GM21381 (cell line): ENCODE measurements around the gene RTP3.
"Not testable (repeated sequence)": the region's sequence is repeated elsewhere in the genome, so short reads cannot be mapped to it uniquely, and the experiment has no call there.

ENCODE experiments used
- ATAC-seq: cut with Tn5 transposase; IDR thresholded peaks from one replicate; pipeline ENCODE4 v1.9.1; 2021; ENCODE audit warnings: mild to moderate bottlenecking, moderate library complexity; ENCODE audit not compliant: unreplicated experiment

RTP3 gene

DNA sequence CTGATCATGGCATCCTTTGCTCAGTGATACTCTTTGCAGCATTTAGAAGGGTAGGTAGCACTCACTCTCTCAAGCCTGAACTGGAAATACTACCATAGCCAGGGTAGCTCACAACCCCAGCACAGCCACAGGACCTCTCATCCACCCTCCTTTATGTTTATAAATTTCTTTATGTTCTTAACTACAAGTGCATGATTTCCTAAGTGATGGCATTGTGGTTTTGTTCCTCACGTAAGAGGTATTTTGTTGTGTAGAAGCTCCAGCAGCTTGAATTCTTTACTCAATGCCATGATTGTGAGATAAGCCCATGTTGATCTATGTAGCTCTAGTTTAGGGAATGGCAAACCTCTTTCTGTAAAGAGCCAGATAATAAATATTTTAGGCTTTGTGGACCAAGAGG, 7.9 kb upstream of the RTP3 start:
- ATAC-seq, result no peak

DNA sequence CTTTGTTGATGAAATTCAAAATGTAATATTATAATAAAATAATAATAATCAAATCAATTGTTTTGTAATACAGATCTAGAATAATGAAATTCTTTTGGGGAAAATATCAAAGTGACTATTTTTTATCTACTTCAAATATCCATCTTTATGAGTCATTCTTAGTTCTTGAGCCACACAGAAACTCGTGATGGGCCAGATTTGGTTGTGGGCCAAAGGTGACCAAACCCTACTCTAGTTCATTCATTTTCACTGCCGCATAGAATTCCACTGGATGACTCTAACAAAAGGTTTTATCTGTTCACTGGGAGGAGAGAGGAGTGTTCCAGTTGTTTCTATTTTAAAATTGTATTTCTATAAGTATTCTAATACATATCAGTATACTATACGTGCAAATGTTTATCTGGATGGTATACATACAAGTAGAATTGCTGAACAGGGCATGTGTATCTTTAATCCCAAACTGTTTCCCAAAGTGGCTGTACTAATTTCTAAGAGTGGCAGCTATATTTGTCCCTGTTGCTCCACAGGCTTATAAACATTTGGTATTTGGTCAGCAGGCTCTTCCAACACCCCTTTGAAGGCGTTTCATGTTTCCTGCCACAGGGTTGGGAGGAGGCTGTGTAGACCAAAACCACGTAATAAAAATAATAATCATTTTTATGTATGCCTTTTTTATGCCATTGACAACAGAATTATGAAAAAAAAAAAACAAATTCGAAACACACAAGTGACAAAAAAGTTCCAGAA, 7.3 kb upstream of the RTP3 start:
- no peak for ATAC-seq

DNA sequence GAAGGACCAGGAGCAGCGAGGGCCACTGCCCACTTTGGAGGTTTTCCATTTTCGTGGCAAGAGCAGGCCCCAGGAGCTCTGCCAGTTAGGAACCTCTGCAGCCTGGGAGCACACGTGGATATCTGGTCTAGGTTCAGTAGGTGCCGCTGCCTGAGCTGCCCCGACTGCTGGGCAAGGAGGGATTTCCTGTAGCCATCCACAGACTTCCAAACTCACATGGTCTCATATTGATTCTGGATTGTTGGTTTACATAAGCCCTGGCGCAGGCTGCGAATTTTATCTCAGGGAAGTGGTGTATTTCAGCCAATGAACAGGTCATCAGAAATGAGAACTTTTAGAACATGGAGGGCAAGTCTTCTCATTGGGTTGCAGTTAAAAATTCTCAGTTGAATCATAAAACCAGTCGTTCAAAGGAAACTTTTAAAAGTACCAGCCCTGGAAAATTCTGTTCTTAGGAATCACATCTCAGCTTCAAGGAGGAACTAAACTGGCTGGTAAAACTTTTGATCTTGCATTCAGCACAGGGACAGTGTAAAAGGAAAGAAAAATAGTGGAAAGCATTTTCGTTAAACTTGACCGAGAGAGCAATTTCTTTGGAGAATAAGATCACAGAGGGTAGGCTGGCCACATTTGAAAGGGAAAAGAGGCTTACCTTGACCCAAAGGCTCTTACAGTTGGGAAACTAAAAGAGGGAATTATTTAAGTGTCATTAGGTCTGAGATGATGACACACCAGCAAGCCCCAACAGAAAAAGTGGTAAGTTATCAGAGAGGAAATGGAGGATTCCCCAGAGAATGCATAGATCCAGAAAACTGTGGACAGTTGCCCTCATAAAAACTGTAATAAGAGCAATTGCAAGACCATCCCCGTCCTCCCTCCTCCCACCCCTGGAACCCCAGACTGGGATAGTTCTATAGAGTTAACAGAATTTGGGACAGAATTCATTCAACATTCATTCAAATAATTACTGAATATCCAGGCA, 6.4 kb upstream of the RTP3 start:
- no peak for ATAC-seq

DNA sequence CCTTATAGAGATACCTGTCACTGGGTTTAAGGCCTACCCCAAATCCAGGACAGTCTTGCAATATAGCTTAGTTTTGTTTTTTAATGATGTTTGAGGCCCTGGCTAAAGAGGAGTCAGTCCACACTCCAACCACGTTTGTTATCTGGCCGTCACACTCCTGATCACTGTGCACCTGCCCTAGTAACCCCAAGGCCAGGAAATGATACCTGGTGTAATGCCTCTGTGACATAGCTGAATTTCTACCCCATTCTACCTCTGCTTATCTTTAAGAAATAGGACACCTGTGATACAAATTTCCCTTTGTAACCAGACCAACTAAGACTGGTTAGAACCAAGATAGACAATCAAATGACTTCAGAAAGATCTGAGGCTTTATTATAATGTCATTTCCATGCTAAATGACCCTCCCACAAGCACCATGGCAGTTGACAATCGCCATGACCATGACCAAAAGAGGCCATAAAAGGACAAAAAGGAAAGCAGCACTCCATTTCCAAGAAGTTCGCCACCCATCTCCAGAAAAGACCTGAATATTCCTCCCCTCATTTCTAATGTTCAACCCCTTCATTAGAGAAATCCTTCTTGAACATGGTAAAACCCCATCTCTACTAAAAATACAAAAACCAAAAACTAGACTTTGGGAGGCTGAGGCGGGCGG, 4.8 kb upstream of the RTP3 start:
- no peak for ATAC-seq

DNA sequence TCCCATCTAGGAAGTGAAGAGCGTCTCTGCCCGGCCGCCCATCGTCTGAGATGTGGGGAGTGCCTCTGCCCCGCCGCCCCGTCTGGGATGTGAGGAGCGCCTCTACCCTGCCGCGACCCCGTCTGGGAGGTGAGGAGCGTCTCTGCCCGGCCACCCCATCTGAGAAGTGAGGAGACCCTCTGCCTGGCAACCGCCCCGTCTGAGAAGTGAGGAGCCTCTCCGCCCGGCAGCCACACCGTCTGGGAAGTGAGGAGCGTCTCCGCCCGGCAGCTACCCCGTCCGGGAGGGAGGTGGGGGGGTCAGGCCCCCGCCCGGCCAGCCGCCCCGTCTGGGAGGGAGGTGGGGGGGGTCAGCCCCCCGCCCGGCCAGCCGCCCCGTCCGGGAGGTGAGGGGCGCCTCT, 3.3 kb upstream of the RTP3 start:
- not testable (repeated sequence) for ATAC-seq

DNA sequence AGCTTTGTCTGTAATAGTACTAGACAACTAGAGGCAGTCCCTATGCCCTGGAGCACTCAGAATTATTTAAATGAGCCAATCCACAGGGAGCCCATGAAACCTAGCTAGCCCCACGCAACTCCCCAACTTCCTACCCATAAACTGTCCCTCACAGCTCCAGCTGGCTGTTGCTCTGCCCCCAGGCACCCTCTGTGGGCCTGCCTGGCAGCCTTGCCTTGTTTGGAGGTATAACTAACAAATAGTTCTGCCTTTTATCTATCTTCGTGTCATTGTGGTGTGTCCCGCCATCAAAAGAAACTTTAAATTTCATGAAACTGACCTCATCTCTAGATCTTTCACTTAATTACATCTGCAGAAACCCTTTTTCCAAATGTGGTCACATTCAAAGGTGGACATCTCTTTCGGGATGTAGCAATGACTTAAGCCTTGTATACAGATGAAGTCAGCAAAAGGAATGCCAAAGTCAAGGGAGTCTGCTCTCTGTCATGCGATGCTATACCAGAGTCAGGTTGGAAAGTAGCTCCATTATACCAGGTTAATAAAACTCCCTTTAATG, 1.8 kb upstream of the RTP3 start:
- ATAC-seq, result no peak

DNA sequence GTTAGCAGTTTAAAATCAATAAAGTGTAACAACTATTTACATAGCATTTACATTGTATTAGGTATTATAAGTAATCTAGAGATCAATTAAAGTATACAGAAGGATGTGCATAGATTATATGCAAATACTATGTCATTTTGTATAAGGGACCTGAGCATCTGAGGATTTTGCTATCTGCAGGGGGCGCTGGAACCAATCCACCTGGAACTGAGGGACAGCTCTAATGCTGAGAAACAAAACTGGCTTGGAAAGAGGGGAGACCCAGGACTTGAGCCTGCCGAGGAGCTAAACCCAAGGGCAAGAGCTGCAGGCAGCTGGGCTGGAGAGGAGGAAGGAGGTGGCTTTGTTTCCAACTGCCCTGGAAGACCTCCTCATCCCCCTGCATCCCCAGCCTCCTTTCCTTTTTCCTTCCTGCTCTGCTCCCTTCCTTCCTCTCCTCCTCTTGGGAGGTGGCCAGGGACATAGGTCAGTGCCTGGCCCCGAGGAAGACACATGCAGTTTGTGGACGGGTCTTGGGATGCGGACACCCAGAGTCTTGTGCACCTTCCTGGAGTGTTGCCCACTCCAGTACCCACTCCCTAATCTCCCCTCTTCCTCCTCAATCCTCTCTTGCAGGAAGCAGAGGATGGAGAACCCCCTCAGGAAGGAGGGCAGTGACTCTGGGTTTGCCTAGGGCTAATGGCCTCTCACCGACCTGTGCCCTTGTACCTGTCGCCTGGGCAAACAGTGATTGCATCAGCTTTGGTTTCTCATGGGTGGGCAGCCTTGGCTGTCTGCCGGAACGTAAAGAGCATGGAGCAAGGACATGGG, 825 bp upstream of the RTP3 start:
- ATAC-seq, result no peak

DNA sequence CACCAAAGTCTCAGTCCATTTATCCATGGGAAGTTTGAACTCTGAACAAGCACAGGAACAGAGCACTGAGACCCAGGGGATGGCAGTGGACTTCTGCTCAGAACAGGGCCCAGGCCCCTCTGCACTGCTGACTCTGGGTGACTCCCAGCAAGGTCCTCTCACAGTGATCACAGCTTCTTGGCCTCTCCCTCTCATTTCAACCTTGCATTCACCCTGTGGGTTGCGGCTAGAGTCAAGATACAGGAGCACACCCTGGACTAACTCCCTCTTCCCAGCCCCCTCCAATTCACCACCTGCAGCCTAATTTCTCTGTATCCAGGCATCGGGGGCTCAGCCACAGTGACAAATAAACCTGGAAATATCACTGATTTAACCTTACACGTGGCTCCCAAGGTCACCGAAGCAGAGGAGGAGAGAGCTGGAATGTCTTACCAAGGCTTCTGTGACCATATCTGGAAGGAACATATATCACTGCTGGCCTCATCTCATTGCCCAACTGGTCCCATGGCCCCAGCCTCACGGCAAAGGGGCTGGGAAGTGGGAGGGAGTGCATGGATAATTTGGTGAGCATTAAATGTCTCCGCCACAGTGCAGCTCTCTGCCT, 1.2 kb downstream of the RTP3 start:
- no peak for ATAC-seq

DNA sequence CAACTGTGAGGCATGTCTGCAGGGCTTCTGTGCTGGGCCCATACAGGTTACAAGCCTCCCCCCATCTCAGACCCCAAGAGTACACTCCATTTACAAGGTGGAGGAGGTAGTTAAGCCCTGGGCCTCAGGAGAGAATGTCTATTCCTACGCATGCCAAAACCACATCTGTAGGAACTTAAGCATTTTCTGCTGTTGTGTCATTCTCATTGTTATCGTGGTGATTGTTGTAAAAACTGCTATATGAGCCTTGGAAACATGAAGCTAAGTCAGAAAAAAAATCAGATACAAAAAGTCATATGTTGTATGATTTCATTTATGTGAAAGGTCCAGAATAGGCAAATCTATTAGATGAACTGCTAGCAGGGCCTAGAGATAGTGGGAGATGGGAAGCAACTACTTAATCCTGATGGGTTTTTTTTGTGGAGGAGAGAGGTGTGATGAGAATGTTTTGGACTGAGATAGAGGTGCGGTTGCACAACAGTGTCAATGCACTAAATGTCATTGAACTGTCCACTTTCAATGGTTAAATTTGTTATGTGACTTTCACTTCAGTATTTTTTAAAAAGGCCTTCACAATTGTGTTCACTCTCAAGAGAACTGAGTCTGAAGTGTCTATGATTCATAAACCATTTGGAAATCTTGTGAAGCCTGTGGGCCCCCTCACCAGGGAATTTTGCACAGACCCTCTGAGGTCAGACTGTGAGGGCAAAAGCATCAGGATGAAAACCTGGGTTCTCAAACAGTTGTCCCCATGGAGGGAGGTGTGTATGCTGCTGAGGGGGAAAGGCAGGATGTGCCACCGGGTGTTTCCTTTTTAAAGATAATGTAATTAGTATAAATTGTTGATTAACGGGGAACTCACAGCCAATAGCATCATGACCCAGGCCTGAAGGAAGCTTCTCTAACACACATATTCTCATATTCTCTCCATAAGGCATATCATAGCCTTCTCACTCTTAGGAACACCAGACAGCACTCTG, 3.2 kb downstream of the RTP3 start:
- no peak for ATAC-seq

DNA sequence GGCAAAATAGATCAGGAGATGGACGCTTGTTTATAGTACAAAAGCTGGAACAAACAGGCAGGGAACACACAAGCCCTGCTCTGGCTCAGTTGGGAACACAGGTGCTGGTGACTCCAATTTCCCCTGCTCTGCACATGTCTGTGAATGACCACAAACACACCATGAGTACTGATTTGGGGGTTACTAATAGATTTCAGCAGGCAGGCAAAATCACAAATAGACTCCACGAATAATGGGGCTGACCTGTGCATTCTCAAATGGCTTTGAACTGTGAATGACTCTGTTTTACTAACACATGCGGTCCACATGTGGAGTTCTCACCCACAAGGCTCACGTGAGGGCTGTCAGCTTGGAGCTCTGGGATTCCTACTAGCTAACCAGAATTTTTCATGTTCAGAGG, 3.9 kb downstream of the RTP3 start:
- ATAC-seq, result no peak

DNA sequence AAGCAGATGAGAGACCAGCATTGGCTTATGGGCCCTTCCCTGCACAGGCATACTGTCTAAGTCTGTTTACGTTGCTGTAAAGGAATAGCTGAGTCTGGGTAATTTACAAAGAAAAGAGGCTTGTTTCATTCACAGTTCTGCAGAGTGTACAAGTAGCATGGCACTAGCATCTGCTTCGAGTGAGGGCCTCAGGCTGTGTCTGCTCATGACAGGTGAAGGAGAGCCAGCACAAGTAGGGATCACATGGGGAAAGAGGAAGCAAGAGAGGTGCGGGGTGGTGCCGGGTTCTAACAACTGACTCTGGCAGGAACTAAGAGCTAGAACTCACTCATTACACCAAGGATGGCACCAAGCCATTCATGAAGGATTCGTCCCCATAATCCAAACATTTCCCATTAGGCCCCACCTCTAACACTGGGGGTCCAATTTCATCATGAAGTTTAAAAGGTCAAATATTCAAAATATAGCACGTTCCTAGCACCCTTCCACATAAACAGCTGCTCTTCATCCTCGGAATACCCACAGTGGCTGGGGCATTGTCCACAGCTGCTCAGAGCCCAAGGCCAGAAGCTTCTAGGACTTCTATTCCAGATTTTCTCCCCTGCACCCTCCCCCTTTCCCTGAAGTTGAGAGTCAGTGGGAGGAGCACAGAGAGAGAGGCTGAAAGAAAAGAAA, 5.6 kb downstream of the RTP3 start:
- no peak for ATAC-seq

DNA sequence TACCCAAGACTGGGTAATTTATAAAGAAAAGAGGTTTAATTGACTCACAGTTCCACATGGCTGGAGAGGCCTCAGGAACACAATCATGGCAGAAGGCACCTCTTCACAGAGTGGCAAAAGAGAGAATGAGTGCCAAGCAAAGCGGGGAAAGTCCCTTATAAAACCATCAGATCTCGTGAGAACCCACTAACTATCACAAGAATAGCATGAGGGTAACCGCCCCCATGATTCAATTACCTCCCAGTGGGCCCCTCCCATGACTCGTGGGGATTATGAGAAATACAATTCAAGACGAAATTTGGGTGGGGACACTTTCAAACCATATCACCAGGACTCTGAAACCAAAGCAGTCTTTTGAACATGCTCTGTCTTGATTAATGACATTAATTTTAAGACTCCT, 7.0 kb downstream of the RTP3 start:
- no peak for ATAC-seq

DNA sequence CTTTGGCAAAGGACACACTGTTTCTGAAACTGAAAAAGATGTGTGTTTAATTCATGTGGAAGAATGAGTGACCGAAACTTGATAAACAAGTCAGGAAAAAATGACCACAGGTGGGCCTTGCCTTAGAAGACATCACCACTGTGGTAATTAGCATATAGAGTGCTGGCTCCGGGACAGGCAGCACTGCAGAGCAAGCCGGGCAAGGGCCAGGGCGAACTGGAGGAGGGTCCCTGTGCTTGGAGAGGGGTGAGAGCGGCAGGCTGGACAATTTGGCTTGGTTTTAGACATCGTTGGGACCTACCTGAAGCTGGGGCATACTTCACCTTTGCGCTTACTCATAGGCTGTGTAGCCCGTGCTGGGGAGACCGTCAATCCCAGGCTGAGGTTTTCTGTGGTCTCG, 8.2 kb downstream of the RTP3 start:
- ATAC-seq, result no peak

DNA sequence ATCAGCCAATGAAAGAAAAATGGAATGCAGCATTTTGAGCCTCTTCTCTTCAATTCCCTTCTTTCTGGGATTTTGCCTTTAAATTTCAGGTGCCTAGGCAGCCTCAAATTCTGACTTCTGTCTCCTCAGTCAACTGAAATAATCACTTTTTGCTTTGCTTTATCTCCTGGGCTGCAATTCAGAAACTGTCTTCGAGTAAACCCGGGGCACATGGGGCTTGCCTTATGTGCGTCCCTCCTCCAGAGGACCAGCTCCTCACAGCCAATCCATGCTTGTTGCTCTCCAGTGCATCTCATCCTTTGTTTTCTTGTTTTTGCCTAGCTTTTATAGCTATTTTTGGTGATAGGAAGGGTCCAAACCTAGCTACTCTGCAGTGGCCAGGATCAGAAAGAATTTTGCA, 8.8 kb downstream of the RTP3 start:
- no peak for ATAC-seq

DNA sequence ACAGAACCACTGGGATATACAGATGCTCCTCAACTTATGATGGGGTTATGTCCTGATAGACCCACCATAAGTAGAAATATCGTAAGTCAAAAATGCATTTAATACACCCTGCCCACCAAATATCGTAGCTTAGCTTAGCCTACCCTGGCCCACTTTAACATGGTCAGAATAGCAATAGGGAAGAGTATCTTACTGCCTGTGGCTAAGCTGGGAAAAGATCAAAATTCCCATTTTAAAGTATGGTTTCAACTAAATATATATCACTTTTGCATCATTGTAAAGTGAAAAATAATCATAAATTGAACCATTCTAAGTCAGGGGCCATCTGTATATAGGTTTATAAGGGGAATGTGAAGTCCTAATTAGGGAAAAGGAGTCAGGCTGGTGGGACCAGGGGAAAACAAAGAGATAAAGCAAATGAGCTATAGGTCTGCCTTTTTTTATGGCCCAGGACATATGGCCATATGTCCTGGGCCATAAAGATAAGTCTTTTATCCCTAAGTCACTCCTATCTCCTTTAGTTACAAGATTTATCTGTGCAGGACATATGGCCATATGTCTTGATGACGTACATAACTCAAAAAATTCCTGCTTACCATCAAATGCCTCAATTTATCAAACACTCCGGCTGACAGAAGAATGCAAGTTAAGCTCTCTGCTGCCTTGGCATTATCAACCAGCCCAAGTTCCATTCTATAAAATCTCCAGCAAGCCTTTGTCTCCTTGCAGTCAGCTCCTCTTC, 11.2 kb downstream of the RTP3 start:
- no peak for ATAC-seq

DNA sequence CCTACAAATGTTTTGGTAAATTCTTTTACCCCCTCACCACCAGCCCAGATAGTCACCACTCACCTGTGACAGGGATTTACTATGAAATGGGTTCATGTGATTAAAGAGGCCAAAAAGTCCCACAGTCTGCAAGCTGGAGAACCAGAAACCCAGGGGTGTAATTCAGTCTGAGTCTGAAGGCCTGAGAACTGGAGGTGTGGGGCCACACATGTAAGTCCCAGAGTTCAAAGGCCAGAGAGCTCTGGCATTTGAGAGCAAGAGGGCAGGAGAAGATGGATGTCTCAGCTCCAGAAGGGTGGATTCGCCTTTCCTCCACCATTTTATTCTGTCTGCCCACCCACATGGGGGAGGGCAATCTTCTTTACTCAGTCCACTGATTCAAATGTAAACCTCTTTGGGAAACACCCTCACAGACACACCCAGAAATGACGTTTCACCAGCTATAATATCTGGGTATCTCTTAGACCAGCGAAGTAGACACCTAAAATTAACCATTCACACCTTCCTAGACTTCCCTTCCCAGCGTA, 11.9 kb downstream of the RTP3 start:
- ATAC-seq, result no peak

DNA sequence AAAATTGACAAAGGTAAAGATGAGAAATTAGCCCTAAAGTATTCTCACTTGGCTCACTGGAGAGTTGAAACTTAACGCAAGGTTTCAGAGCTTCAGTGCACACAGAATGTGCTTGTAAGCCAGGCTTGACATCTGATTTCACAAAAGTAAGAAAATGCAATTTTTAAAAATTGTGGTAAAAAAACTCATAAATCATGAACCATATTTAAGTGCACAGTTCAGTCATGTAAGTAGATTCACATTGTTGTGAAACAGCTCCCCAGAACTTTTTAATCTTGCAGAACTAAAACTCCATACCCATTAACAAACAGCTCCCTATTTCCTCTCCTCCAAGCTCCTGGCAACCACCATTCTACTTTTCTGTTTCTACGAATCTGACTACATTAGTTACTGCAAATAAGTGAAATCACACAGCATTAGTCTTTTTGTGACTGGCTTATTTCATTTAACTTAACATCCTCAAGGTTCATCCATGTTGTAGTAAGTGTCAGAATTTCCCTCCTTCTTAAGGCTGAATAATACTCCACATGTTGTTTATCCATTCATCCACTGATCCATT, 14.5 kb downstream of the RTP3 start:
- no peak for ATAC-seq
